Astrocyte of the cerebellum (primary cell): ENCODE data around the gene TRAF2.

ENCODE experiments used
- DNase-seq: peaks from one replicate; pipeline ENCODE4 v3.0.0-alpha.2; 2011; ENCODE audit warnings: low read depth
- H3K4me3 ChIP-seq: 2 replicates; pipeline ENCODE4 v1.5.1; 2011; ENCODE audit warnings: mild to moderate bottlenecking, low read depth, low read length, moderate library complexity
- CTCF ChIP-seq: IDR thresholded peaks from 2 replicates; pipeline ENCODE4 v1.5.1; 2012; ENCODE audit warnings: low read length, low read depth, moderate library complexity, mild to moderate bottlenecking; ENCODE audit errors: missing control alignments
- in situ Hi-C: cut with HindIII; loops from 2 replicates; pipeline ENCODE4 v1.10.0; 2017; ENCODE audit warnings: low sequenced_read_pairs

Gene TRAF2

GRCh38 chr9:136961279-136962065 lies 75.2 kb downstream of the TRAF2 start:
- in situ Hi-C loops = no loop called here
- no peak for TF ChIP-seq CTCF
- no peak for DNase-seq
- H3K4me3 ChIP-seq = no peak overlapping the region

GRCh38 chr9:136962163-136962562 lies 75.8 kb downstream of the TRAF2 start:
- DNase-seq = no peak
- no peak for TF ChIP-seq CTCF
- no peak overlapping the region for H3K4me3 ChIP-seq
- in situ Hi-C loops = no loop called here

- in situ Hi-C loops = no loop called here
Observed at GRCh38 chr9:136962701-136963248, 76.5 kb downstream of the TRAF2 start.

GRCh38 chr9:136963341-136963740 lies 77.0 kb downstream of the TRAF2 start:
- no peak for DNase-seq
- in situ Hi-C loops = no loop called here
- H3K4me3 ChIP-seq = no peak overlapping the region
- no peak for TF ChIP-seq CTCF

More at GRCh38 chr9:136962701-136963248, 76.5 kb downstream of the TRAF2 start:
- no peak for TF ChIP-seq CTCF
- no peak overlapping the region for H3K4me3 ChIP-seq
- no peak for DNase-seq

- H3K4me3 ChIP-seq = no peak overlapping the region
- in situ Hi-C loops = no loop called here
- TF ChIP-seq CTCF = no peak
- no peak for DNase-seq
Observed at GRCh38 chr9:136963751-136964150, 77.4 kb downstream of the TRAF2 start.

GRCh38 chr9:136964171-136964689 lies 77.9 kb downstream of the TRAF2 start:
- in situ Hi-C loops = no loop called here
- DNase-seq = no peak
- no peak overlapping the region for H3K4me3 ChIP-seq
- TF ChIP-seq CTCF = no peak
